GM19463 (cell line): ENCODE measurements around the gene PCID2.
"Not testable (repeated sequence)": the region's sequence is repeated elsewhere in the genome, so short reads cannot be mapped to it uniquely, and the experiment has no call there.

Experiments used
- ATAC-seq: cut with Tn5 transposase; IDR thresholded peaks from one replicate; pipeline ENCODE4 v1.9.1; 2021; ENCODE audit warnings: mild to moderate bottlenecking, moderate library complexity; ENCODE audit not compliant: unreplicated experiment

The PCID2 gene

DNA sequence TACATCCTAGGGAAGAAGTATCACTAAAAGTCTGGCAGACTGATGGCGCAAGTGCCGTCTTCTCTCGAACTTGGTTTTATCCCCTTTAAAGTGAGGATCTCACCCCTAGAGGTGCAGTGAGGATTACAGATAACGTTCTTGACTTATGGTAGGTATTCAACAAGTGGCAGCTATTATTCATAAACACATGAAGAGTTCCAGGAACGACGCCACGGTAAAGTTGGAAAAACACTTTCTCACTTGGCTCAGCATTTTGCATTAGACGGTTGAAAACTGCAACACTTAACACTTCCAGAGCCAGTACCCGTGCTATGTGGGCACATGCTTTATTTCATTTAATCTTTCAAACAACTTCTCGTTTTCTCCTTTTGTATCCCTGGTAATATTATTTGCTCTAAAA, 41.3 kb downstream of the PCID2 start:
- ATAC-seq: no peak

DNA sequence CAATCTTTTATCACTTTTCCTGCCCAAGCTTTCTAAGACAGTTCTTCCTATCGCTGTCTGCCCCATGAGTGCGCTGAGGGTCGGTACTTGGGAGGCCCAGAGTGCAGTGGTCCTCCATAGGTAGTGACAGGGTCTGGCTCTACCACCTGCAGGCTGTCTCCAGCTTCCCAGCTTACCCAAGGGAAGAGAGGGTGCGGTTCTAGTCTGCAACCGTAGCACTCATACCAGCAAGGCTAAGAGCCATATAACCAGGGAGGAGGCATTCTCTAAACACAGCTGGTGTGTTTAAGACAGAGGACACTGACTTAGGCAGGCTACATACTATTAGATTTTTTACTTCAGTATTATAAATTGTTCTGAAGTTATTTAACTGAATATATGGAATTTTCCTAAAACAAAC, 41.8 kb downstream of the PCID2 start:
- ATAC-seq: no peak

DNA sequence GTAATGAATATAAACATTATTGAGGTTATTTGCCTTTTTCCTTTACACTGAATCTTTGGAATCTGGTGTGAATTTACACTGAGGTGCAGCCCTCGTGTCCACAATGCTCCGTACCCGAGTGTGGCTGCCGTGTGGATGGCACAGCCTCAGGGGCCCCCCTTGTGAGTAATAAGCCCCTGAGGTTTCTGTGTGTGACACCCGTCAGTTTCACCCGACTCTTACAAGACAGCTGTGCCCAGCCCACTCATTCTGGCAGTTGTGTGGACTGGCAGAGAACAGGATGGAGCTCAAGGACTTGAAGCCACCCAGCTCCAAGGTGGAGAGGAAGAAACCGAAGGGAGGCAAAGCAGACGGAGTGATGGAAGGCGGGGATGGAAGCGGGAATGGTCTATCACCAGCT, 42.2 kb downstream of the PCID2 start:
- ATAC-seq: no peak

DNA sequence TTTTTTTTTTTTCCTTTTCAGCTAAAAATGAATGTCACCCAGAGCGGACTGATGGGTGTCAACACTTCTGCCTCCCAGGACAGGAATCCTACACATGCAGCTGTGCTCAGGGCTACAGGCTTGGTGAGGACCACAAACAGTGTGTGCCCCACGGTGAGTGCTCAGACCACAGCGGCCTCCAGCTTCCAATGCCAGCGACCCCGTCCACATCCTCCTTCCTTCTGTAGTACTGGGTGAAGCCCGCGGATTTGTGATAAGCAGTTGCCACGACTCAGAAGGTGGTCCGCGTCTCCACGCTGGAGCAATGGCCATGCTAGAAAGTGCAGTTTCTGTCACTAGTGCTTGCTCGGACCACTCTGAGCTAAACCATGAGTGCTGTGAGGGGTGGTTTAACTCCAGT, 44.0 kb downstream of the PCID2 start:
- ATAC-seq: no peak

DNA sequence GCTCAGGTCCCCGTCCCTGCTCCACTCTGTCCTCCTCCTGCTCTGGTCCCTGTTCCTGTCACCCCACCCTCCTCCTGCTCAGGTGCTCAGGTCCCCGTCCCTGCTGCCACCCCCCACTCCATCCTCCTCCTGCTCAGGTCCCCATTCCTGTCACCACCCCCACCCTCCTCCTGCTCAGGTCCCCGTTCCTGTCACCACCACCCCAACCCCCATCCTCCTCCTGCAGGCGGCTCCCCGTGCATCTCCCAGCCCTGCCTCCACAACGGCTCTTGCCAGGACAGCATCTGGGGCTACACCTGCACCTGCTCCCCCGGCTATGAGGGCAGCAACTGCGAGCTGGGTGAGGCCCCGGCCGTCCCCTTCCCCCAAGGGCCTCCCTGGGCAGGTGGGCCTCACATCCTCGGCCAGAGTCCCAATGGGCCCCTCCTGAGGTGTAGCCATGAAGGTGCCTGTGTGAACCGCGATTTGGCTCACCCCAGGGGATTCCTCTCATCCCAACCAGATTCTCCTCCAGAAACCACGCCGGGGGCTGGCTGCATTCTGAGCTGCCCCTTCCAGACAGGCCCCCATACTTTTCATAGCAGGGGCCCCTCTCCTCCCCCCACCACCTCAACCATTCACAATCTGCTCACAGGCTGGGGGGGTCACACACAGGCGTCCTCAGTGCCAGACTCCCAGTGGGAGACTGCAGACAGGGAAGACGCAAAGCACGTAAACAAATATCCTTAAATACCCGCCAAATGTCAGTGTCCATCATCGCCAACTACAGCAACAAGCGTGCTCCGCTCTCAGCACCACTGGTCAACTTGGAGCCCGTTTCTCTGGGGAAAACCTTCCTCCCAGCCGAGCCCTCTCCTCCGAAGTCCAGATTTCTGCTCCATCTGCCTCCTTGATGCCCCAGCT, 45.4 kb downstream of the PCID2 start:
- no peak for ATAC-seq

DNA sequence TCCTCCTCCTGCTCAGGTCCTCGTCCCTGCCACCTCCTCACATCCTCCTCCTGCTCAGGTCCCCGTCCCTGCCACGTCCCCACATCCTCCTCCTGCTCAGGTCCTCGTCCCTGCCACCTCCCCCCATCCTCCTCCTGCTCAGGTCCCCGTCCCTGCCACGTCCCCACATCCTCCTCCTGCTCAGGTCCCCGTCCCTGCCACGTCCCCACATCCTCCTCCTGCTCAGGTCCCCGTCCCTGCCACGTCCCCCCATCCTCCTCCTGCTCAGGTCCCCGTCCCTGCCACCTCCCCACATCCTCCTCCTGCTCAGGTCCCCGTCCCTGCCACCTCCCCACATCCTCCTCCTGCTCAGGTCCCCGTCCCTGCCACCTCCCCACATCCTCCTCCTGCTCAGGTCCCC, 46.5 kb downstream of the PCID2 start:
- not testable (repeated sequence) for ATAC-seq

DNA sequence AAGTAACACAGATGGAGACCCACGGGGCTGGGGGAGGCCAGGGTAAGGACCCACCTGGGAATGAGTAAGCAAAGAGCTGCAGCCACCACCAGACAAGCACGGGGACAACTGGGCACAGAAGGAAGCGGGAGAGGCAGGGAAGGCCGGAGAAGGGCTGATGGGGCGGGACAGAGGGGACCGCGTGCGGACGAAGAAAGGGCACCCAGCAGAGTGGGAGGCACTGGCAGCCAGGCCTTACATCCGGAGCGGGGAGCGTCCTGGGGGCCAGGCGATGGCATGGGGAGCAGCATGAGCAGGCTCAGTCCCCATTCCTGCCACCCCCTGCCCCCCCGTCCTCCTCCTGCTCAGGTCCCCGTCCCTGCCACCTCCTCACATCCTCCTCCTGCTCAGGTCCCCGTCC, 47.0 kb downstream of the PCID2 start:
- no peak for ATAC-seq

DNA sequence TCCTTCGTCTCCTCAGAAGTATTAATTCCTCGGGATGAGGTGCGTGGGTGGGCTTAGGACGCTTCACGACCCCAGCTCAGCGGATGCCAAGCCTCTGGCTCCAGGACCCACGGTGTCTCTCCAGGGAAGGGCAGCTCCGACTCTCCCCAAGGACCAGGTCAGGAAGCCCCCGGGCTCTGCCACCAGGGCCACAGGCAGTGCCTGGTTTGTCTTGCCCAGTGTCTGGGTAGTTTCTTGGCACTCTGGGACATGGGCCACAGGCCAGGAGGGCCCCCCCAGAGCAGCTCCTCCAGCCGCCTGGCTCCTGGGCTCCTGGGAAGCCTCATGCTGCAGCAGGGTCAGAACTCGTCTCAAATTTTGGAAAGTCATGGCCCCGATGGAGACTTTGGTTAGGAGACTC, 47.5 kb downstream of the PCID2 start:
- no peak for ATAC-seq

DNA sequence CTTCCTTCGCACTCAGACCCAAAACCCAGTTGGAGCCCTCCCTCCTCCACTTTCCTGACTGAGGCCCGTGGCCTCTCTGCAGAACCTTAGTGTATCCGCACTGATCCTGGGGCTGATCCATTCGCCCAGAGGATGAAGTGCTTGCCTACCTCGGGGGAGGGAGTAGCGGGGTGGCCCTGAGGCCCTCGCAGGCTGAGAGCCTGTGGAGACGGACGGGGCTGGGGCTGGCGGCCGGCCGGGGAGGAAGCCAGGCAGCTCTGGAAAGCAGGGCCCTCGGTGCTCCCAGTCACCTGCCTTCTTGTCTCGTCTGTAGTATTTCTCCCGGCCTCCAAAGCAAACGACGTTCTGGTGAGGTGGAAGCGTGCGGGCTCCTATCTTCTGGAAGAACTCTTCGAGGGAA, 48.8 kb downstream of the PCID2 start:
- no peak for ATAC-seq

DNA sequence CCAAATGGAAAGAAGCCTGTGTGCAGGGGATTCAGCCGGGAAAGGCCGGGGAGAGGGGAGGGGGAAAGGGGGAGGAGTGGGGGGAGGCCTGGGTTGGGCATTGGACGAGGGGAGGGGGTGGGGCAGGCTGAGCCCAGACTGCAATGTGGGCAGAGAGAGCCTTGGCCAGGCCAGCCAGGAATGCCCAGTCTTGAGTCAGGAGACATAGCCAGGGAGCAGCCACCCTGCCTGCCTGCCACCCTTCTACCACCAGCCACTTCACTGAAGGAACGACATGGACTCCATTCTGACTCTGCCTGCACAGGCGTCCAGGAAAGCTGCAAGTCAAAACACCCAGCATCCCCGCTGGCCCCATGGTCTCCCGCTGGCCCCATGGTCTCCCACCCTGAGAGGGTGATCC, 49.5 kb downstream of the PCID2 start:
- no peak for ATAC-seq

DNA sequence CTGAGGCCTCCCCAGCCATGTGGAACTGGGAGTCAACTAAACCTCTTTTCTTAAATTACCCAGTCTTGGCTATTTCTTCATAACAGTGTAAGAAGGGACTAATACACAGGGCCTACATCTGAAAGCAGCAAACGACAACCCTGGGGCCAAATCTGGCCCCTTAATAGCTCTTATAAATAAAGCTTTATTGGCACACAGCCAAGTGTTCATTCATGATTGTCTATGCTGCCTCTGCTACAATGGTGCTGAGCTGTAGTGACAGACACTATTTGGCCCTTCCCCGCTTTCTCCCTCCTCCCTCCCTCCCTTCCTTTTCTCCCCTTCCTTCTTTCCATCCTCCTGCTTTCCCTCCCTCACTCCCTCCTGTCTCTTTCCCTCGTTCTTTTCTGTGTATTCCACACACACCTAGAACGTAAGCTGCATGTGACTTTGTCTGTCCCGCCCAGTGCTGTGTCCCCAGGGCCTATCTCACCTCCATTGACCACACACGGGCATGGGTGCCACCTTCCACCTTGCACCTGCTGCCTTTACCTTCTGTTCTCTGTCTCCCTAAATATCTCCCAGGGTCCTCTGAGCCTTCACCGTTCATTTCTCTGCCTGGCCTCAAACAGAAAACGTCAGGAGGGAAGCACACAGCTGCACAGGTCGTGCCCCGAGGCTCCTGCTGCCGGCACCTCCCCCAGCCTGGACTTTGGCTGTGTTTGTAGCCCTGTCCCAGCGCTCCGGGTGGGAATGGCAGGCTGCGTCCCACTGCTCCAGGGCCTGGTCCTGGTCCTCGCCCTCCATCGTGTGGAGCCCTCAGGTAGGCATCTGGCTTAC, 50.3 kb downstream of the PCID2 start, which contains the start of gene PROZ:
Gene PROZ (plus strand): TSS at position 720 of the 819 bp plus-strand sequence. CDS start 13 bp downstream, at position 733.
- ATAC-seq: no peak

DNA sequence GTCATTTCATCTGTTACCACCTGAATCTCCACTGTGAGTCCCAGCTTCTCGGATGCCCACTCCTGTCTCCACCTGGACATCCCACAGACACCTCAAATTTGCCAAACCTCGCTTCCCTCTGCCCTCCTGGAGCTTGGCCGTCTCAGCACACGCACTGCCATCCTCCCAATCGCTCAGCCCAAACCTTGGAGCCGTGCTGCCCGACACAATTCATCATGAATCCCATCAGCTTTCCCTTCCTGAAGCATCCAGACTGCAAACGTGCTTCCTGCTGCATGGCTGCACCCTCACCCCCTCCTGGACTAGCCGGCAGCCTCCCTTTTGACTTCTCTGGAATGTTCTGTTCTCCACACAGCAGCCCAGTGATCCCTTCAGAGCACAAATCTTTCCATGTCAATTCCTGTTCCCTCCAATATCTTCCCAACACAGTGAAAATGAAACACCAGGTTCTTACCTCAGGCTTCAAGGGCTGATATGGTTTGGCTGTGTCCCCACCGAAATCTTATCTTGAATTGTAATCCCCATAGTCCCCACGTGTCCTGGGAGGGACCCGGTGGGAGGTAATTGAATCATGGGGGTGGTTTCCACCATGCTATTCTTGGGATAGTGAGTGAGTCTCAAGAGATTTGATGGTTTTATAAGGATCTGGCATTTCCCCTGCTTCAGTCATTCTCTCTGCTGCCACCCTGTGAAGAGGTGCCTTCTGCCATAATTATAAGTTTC, 51.1 kb downstream of the PCID2 start:
- ATAC-seq: no peak

DNA sequence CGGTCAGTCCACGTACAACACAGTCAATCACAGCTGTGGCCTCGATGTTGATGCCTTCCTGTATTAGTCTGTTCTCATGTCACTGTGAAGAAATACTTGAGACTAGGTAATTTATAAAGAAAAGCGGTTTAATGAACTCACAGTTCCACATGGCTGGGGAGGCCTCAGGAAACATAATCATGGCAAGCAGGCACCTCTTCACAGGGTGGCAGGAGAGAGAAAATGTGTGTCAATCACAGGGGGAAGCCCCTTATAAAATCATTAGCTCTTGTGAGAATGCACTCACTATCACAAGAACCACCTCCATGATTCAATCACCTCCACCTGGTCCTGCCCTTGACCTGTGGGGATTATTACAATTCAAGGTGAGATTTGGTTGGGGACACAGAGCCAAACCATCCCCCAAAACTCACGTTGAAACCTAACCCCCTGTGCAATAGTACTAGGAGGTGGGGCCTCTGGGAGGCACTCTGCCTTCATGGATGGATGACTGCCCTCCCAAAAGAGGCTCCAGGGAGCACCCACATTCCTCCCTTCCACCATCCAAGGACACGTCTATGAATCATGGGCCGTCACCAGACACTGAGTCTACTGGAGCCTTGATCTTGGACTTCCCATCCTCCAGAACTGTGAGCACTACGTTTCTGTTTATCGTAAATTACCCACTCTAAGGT, 52.4 kb downstream of the PCID2 start:
- no peak for ATAC-seq

DNA sequence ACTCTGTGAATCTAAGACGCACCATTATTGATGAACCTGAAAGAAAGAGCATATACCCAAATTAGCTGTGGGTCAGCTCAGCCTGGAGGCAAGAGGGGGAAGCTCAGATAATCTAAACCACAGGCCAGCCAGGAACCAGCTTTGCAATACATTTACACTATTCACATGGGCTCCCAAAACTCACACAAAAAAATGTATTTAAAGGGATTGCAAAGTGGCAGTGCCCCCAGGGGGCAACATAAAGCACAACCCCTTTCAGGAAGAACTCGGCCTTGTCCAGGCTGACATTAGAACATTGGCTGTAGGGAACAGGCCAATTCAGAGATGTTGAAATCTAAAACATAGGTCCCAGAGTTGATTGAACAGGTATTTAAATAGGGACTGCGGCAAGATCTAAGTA, 53.3 kb downstream of the PCID2 start:
- ATAC-seq: no peak

DNA sequence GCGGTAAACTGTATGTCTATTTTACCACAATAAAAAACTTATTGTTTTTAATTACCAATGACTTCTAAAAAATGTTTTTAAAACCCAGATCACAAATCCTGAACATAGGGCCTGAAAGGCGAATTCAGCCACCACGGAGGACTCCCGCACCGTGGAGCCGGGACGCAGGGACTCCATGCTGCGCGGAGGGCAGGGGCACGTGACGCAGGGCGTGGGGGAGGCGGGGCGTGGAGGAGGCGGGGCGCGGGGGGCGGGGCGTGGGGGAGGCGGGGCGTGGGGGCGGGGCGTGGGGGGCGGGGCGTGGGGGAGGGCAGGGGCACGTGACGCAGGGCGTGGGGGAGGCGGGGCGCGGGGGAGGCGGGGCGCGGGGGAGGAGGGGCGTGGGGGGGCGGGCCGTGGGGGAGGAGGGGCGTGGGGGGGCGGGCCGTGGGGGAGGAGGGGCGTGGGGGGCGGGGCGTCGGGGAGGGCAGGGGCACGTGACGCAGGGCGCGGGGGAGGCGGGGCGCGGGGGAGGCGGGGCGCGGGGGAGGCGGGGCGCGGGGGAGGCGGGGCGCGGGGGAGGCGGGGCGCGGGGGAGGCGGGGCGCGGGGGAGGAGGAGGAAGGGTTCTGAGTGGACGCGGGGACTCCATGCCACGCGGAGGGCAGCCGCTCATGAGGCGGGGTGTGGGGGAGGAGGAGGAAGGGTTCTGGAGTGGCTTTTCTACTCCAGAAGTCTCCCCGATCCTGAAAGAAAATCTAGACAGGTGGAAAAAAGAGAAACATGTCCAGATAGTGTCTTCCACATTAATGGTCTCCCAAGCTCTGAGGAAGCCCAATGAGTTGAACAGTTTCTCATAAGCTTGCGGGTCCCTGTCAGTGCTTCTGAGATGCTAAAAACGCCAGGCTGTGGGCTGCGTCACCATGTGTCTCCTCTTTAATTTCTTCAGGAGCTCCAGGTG, 54.4 kb downstream of the PCID2 start:
- ATAC-seq: no peak

DNA sequence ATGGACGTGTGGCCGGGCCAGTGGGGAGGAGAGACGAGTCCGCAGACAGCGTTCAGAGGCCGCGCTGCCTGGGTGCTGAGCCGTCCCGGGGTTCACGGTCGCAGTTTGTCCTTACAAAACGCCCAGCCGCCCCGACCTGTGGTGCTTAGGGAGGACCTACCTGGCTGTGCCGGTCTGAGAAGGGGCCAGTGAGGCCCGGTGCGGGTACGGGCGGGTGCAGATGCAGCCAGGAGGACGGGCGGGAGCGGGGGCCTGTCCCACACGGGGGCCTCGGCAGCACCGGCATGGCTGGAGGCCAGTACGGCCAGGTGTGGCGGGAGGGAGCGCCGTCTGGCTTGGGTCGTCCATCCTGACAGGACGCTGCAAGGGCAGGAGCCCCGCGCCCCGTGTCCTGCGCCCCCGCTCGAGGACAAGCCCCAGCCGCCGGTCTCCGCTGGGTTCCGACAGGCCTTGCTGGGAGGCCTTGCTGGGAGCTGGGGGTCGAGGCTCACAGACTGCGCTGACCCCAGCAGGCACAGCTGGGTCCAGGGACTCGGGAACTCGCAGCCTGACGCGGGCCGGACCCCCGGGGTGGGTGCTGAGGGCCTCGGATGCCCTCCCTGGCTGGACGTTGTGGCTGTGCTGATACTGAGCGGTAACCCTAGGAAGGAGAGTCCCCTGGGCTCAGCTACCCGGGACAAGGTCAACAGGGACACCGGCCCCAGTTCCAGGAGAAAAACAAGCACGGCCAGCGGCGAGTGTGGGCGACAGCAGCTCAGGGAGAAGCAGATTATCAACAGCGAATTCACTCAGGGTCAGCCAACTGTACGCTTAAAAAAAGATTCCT, 55.3 kb downstream of the PCID2 start:
- ATAC-seq: no peak

DNA sequence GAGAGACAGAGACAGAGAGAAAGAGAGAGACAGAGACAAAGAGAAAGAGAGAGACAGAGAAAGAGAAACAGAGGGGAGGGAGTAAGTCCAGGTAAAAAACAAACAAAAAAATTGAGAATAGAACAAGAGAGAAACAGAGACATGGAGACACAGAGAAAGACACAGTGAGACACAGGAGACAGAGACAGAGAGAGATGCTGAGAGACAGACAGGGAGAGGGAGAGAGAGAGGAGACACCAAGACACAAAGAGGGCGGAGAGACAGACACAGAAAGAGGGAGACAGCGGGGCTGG, 55.8 kb downstream of the PCID2 start:
- no peak for ATAC-seq

DNA sequence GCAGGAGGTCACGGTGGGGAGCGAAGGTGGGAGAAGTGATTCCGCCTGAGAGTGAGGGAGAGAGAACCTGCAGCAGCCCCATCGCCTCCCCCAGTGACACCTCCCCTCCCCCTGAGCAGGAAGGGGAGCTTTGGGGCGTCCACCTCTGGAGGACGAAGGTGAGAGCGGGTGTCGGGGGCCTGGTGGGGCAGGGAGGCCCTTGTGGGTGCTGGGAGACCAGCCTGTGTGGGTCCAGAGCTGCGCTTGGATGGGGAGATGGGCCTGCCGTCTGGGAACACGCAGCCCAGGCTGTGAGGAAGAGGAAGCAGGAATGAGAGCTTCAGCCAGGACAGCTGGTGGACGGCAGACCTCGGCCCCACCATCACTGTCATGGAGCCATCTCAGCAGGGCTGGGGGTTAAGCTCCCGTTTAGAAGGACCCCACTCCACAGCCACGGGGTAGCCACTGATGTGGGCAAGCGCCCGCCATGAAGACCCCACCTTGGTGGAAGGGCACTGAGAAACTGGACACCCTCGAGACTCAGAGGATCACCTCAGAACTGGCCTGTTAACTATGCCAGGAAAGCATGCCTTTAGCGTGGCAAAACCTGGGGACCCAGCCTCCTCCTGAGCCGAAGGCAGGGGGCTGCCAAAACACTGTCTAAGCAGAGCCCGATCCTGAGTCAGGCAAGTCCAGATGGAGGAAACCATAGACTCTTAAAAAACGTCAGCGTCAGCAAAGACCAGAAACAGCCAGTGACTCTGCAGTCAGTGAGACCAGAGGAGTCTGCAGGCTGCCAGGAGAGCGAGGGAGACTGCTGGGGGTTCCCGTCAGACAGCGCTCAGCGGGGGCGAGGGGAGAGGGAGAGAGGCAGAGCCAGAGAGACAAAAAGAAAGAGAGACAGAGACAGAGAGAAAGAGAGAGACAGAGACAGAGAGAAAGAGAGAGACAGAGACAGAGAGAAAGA, 56.5 kb downstream of the PCID2 start:
- ATAC-seq: no peak
